ENCODE results near the gene NECAB2. TPM values are rescaled to one million over a fixed set of nuclear protein-coding genes. Genes with fewer than 3 reads are reported as not detected.

NECAB2 gene
- total RNA-seq, 1 donor from 2014 or later, result 1.2 TPM

GRCh38 chr16:83935858-83936255, 32.2 kb upstream of the NECAB2 start:
- Mint-ChIP-seq H3K36me3 (ENCODE audit: low read depth, unreplicated experiment) (no peaks in the 10 kb centered on the region), H3K4me1 (ENCODE audit: unreplicated experiment) (peaks cover 14% of the 10 kb centered on the region), H3K4me3 (ENCODE audit: unreplicated experiment) (no peak overlapping the region), H3K9me3 (ENCODE audit: unreplicated experiment) (no peaks in the 10 kb centered on the region), H3K27ac (ENCODE audit: unreplicated experiment) (no peak overlapping the region), H3K27me3 (ENCODE audit: unreplicated experiment) (peaks cover 25% of the 10 kb centered on the region)
- no peak for DNase-seq (ENCODE audit: low spot score)
- no peak for TF ChIP-seq CTCF (IDR thresholded peaks at IDR 0.05; ENCODE audit: unreplicated experiment)

DNA sequence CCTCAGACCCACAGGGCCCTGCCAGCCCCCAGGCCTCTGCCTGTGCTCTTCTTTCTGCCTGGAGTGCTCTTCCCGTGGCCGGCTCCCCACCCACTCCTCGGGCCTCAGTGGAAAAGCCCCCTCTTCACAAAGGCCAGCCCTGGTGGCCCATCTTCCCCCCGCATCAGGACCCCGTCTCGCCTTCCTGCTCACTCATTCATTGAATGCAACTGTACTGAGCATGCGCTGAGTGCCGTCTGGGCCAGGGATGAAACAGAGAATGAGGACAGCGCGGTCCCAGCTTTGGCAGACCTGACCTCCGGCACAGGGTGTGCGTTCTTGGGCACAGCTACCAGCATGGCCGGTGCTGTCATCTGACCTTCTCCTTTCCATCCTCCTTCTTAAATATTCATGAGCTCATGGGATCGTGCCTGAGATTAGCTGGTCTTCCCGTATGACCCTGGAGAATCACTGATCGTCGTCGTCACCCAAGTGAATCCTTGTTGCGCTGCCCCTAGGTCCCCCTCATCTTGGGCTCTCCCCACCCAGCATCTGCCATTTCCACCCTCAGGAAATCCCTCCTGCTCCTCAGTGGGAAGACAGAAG, 31.4 kb upstream of the NECAB2 start:
- H3K27me3 Mint-ChIP-seq (ENCODE audit: unreplicated experiment), result peaks cover 25% of the 10 kb centered on the region
- DNase-seq (ENCODE audit: low spot score), result no peak
- no peaks in the 10 kb centered on the region for H3K36me3 Mint-ChIP-seq (ENCODE audit: low read depth, unreplicated experiment)
- no peak overlapping the region for H3K4me3 Mint-ChIP-seq (ENCODE audit: unreplicated experiment)
- H3K4me1 Mint-ChIP-seq (ENCODE audit: unreplicated experiment), result peaks cover 14% of the 10 kb centered on the region
- no peak for TF ChIP-seq CTCF (IDR thresholded peaks at IDR 0.05; ENCODE audit: unreplicated experiment)
- H3K27ac Mint-ChIP-seq (ENCODE audit: unreplicated experiment), result no peak overlapping the region
- no peaks in the 10 kb centered on the region for H3K9me3 Mint-ChIP-seq (ENCODE audit: unreplicated experiment)

DNA sequence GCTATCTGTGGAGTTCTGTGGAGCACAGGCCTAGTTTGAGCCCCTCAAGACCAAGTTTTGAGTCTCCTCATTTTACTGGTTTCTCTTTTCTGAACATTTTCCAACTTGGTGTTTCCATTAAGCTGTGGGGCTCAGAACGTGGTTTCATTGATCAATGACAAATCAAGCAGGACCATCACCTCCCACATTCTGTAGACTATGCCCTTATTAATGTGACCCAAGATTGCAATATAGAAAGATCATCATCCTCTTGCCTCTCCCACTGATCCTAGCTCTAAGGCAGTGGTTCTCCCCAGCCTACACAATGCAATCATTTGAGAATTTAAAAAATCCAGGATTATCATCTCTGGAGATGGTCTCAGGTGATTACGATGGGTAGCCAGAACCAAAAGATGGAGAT, 30.8 kb upstream of the NECAB2 start:
- Mint-ChIP-seq H3K27me3 (ENCODE audit: unreplicated experiment) (peaks cover 25% of the 10 kb centered on the region), H3K36me3 (ENCODE audit: low read depth, unreplicated experiment) (no peaks in the 10 kb centered on the region), H3K27ac (ENCODE audit: unreplicated experiment) (no peak overlapping the region), H3K4me3 (ENCODE audit: unreplicated experiment) (no peak overlapping the region), H3K9me3 (ENCODE audit: unreplicated experiment) (no peaks in the 10 kb centered on the region), H3K4me1 (ENCODE audit: unreplicated experiment) (peaks cover 14% of the 10 kb centered on the region)
- no peak for DNase-seq (ENCODE audit: low spot score)
- no peak for TF ChIP-seq CTCF (IDR thresholded peaks at IDR 0.05; ENCODE audit: unreplicated experiment)

DNA sequence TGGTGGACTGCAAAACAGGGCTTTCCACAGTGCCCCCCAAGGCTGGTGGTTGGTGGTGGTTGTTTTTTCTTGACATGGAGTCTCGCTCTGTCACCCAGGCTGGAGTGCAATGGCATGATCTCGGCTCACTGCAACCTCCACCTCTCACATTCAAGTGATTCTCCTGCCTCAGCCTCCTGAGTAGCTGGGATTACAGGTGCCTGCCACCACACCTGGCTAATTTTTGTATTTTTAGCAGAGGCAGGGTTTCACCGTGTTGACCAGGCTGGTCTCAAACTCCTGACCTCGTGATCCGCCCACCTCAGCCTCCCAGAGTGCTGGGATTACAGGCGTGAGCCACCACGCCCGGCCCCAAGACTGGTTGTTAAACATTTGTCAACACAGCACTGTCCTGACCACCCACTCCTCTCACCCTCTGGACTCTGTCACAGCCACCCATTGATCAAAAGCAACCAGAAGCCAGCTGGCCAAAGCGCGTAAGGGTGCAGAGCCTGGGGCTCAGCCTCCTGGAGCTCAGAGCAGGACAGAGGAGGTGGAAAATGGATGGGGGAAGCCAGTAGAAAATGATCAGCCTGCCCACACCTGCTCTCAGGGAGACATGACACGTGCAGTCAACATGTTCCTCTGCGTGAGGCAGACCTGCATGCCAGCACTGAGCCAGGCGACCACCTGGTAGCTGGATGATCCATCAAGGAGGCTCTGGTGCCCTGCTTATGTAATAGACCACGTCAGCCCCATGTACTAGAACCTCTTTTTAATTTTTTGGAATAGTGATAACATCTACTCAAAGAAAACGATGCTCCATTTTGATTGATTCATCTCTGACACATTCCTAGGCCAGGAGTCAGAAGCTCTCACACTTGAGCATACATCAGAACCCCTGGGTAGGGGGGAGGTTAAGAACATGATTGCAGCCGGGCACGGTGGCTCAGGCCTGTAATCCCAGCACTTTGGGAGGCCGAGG, 29.8 kb upstream of the NECAB2 start:
- Mint-ChIP-seq H3K9me3 (ENCODE audit: unreplicated experiment) (no peaks in the 10 kb centered on the region), H3K36me3 (ENCODE audit: low read depth, unreplicated experiment) (no peaks in the 10 kb centered on the region), H3K4me1 (ENCODE audit: unreplicated experiment) (peaks cover 18% of the 10 kb centered on the region), H3K27ac (ENCODE audit: unreplicated experiment) (no peak overlapping the region), H3K4me3 (ENCODE audit: unreplicated experiment) (no peak overlapping the region), H3K27me3 (ENCODE audit: unreplicated experiment) (peaks cover 27% of the 10 kb centered on the region)
- DNase-seq (ENCODE audit: low spot score), result no peak
- no peak for TF ChIP-seq CTCF (IDR thresholded peaks at IDR 0.05; ENCODE audit: unreplicated experiment)
